Esophagus muscularis mucosa (tissue), 4 donors: Measurements from ENCODE around the gene CDHR3.

Source experiments
- EP300 ChIP-seq: sonication (generic); formaldehyde crosslinking; IDR thresholded peaks from one replicate; pipeline ENCODE4 v1.6.1; 2017; ENCODE audit warnings: antibody characterized with exemption
- POLR2A ChIP-seq: fragments of 450-650 bp; IDR thresholded peaks from one replicate; pipeline ENCODE4 v1.6.1; 2017; ENCODE audit warnings: antibody characterized with exemption, moderate library complexity, mild to moderate bottlenecking, low read depth
- POLR2AphosphoS5 ChIP-seq, 2 donors: sonication (generic); formaldehyde crosslinking; IDR thresholded peaks; one replicate each; pipeline ENCODE4 v1.6.1; 2017; ENCODE audit warnings: antibody characterized with exemption in 2 of 2
- TF ChIP-seq, protein P1 (sequence below), 3 experiments: fragments of 200-600 bp in 2 of 3; fragments of 450-650 bp in 1 of 3; sonication (generic) in 2 of 3; IDR thresholded peaks; one replicate each; pipeline ENCODE4 v1.5.1; 2017 to 2019; ENCODE audit warnings: antibody characterized with exemption in 3 of 3, mild to moderate bottlenecking in 2 of 3, moderate library complexity in 1 of 3

DNA sequence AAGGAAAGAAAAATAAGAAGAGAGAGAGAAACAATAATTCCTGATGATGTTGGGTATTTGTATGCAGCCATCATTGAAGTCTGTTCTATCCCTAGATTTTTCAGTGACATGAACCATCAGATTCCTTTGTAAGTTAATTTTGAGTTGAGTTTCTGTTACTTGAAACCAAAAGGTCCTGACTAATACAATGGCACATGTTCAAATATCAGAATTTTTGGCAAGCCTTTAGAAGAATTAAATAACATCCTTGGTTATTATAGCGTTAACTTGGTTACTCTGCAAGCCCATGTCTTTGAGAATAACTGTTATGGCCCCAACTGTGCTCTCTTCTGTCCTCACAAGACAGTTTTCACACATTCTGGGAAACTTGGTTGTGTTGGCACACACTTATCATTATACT lies 82.5 kb downstream of the CDHR3 start:
- TF ChIP-seq POLR2AphosphoS5 (IDR thresholded peaks at IDR 0.05) (no peak), POLR2A (no peak), EP300 (no peak)
- TF ChIP-seq, protein P1, sequence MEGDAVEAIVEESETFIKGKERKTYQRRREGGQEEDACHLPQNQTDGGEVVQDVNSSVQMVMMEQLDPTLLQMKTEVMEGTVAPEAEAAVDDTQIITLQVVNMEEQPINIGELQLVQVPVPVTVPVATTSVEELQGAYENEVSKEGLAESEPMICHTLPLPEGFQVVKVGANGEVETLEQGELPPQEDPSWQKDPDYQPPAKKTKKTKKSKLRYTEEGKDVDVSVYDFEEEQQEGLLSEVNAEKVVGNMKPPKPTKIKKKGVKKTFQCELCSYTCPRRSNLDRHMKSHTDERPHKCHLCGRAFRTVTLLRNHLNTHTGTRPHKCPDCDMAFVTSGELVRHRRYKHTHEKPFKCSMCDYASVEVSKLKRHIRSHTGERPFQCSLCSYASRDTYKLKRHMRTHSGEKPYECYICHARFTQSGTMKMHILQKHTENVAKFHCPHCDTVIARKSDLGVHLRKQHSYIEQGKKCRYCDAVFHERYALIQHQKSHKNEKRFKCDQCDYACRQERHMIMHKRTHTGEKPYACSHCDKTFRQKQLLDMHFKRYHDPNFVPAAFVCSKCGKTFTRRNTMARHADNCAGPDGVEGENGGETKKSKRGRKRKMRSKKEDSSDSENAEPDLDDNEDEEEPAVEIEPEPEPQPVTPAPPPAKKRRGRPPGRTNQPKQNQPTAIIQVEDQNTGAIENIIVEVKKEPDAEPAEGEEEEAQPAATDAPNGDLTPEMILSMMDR (IDR thresholded peaks at IDR 0.05): no peak
